Esophagus squamous epithelium (tissue), 5 donors: ENCODE data around the gene DNAI2. TPM values are rescaled to one million over a fixed set of nuclear protein-coding genes. Genes with fewer than 3 reads are reported as not detected.
A peak's percentile ranks its signal among the peaks of the same experiment; 100 is the strongest.
"Not testable (repeated sequence)": the region's sequence is repeated elsewhere in the genome, so short reads cannot be mapped to it uniquely, and the experiment has no call there.

Experiments used
- DNase-seq: peaks from one replicate; lab custom pipeline; 2025; lab: John Stamatoyannopoulos, UW
- H3K27ac ChIP-seq, 4 donors: fragments of 200-600 bp; sonication (generic); one replicate each; pipeline ENCODE4 v1.5.1; 2016 to 2019; ENCODE audit warnings: mild to moderate bottlenecking in 1 of 4
- H3K27me3 ChIP-seq, 4 donors: fragments of 200-600 bp; sonication (generic); 1 replicate in 3 of 4; 2 replicates in 1 of 4; pipeline versions ENCODE4 v1.5.1 to v1.6.0; 2017 to 2021; ENCODE audit warnings: antibody characterized with exemption in 1 of 4
- H3K36me3 ChIP-seq, 3 donors: fragments of 200-600 bp; sonication (generic); one replicate each; pipeline ENCODE4 v1.5.1; 2016 to 2019
- H3K4me1 ChIP-seq, 3 donors: fragments of 200-600 bp; sonication (generic); one replicate each; pipeline ENCODE4 v1.5.1; 2017 to 2019
- H3K4me3 ChIP-seq, 4 donors: fragments of 200-600 bp; sonication (generic); 1 replicate in 3 of 4; 2 replicates in 1 of 4; pipeline ENCODE4 v1.5.1; 2016 to 2019; ENCODE audit warnings: mild to moderate bottlenecking in 2 of 4, moderate library complexity in 1 of 4
- H3K9me3 ChIP-seq, 3 donors: fragments of 200-600 bp; sonication (generic); one replicate each; pipeline ENCODE4 v1.5.1; 2016 to 2019
- POLR2A ChIP-seq, 4 donors: fragments of 450-650 bp; IDR thresholded peaks; one replicate each; pipeline ENCODE4 v1.6.1; 2017; ENCODE audit warnings: antibody characterized with exemption in 4 of 4, mild to moderate bottlenecking in 4 of 4, moderate library complexity in 3 of 4
- WGBS, 2 donors: methylation state at CpG; one replicate each; pipeline ENCODE4 v1.1.5; 2018; 5-methylcytosine and 5-hydroxymethylcytosine counted together
- intact Hi-C: fragments of 100-400 bp; cut with DNase I; formaldehyde crosslinking; loops from one replicate; pipeline ENCODE4 v1.15.0; 2022
- total RNA-seq, 4 donors: library from RNA; depleted of rRNA; stranded (reverse); fragments of >200 nt; gene quantifications; one replicate each; pipeline ENCODE4 v1.1.0, GENCODE V29; 2016
- TF ChIP-seq, protein P1 (sequence below), 6 experiments: fragments of 450-650 bp in 4 of 6; fragments of 200-600 bp in 2 of 6; sonication (generic) in 2 of 6; IDR thresholded peaks; one replicate each; pipeline ENCODE4 v1.5.1; 2016 to 2019; ENCODE audit warnings: antibody characterized with exemption in 6 of 6, mild to moderate bottlenecking in 4 of 6, moderate library complexity in 4 of 6
- donor health status: DM: yes; HTN: yes; CAD: no.

Gene DNAI2
- total RNA-seq, 4 donors from 2014 or later = 0.19 TPM; not detected in 3

GRCh38 chr17:74277935-74278334 lies 3.9 kb downstream of the DNAI2 start:
- DNase-seq = no peak
- Histone ChIP-seq H3K4me1 (peaks cover 4 to 36% (median 5%) of the 10 kb centered on the region in 3 donors), H3K27me3 (peaks cover 0 to 57% (median 0%) of the 10 kb centered on the region in 4 donors), H3K27ac (no peak overlapping the region), H3K4me3 (no peak overlapping the region), H3K9me3 (no peaks in the 10 kb centered on the region), H3K36me3 (no peaks in the 10 kb centered on the region)
- TF ChIP-seq, protein P1, sequence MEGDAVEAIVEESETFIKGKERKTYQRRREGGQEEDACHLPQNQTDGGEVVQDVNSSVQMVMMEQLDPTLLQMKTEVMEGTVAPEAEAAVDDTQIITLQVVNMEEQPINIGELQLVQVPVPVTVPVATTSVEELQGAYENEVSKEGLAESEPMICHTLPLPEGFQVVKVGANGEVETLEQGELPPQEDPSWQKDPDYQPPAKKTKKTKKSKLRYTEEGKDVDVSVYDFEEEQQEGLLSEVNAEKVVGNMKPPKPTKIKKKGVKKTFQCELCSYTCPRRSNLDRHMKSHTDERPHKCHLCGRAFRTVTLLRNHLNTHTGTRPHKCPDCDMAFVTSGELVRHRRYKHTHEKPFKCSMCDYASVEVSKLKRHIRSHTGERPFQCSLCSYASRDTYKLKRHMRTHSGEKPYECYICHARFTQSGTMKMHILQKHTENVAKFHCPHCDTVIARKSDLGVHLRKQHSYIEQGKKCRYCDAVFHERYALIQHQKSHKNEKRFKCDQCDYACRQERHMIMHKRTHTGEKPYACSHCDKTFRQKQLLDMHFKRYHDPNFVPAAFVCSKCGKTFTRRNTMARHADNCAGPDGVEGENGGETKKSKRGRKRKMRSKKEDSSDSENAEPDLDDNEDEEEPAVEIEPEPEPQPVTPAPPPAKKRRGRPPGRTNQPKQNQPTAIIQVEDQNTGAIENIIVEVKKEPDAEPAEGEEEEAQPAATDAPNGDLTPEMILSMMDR (IDR thresholded peaks at IDR 0.05) = no peak
- TF ChIP-seq POLR2A (IDR thresholded peaks at IDR 0.05) = no peak
- WGBS, 2 donors = 80 to 88% methylated on average over 1 of the region's 1 CpG
- intact Hi-C loops = no loop called here

DNA sequence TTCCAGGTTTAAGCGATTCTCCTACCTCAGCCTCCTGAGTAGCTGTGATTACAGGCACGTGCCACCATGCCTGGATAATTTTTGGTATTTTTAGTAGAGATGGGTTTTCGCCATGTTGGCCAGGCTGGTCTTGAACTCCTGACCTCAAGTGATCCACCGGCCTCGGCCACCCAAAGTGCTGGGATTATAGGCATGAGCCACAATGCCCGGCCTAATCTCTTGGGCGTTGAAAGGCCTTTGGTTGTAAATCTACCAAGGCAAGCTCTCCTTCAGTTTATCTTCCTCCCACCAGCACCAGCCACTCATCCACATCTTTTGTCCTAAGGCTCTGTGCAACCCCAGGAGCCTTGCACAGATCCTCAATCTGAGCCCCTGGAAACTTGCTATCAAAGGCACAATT lies 5.6 kb downstream of the DNAI2 start:
- H3K27ac ChIP-seq, H3K36me3 ChIP-seq, H3K4me3 ChIP-seq, H3K9me3 ChIP-seq, intact Hi-C loops, DNase-seq: not testable (repeated sequence)
- Histone ChIP-seq H3K4me1 (peaks cover 0 to 24% (median 0%) of the 10 kb centered on the region in 3 donors), H3K27me3 (peaks cover 0 to 51% (median 0%) of the 10 kb centered on the region in 4 donors)
- WGBS, 2 donors = 70 to 89% methylated on average over 3 to 6 of the region's 7 CpGs

GRCh38 chr17:74280093-74280513 lies 6.1 kb downstream of the DNAI2 start:
- H3K36me3 ChIP-seq = no peaks in the 10 kb centered on the region
- peaks cover 0 to 23% (median 0%) of the 10 kb centered on the region in 3 donors for H3K4me1 ChIP-seq
- WGBS, 2 donors = 76 to 81% methylated on average over 3 to 5 of the region's 9 CpGs
- H3K27ac ChIP-seq = peak overlapping the region in 1 of 4 donors; percentile 21
- DNase-seq = no peak
- H3K4me3 ChIP-seq = no peak overlapping the region
- TF ChIP-seq, protein P1 (IDR thresholded peaks at IDR 0.05) = no peak
- no peak for TF ChIP-seq POLR2A (IDR thresholded peaks at IDR 0.05)
- H3K9me3 ChIP-seq = no peaks in the 10 kb centered on the region
- intact Hi-C loops = no loop called here
- H3K27me3 ChIP-seq = peaks cover 0 to 51% (median 0%) of the 10 kb centered on the region in 4 donors

DNA sequence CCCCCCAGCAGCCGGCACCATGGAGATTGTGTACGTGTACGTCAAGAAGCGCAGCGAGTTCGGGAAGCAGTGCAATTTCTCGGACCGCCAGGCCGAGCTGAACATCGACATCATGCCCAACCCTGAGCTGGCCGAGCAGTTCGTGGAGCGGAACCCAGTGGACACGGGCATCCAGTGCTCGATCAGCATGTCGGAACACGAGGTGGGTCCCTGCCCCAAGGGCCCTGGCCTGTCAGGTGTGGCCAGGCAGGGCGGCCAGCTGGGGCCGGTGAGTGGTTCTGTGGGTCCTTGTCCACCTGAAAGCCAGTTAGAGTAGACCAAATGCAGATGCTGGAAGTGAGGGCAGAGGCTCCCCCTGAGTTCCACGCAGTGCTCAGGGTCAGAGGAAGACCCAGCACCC lies 7.8 kb downstream of the DNAI2 start:
- WGBS, 2 donors = 93 to 96% methylated on average over 7 to 14 of the region's 20 CpGs
- Histone ChIP-seq H3K27me3 (peaks cover 0 to 37% (median 0%) of the 10 kb centered on the region in 4 donors), H3K4me1 (peaks cover 0 to 8% (median 0%) of the 10 kb centered on the region in 3 donors), H3K27ac (no peak overlapping the region), H3K9me3 (no peaks in the 10 kb centered on the region), H3K4me3 (no peak overlapping the region), H3K36me3 (no peaks in the 10 kb centered on the region)
- intact Hi-C loops = no loop called here
- DNase-seq = no peak
- no peak for TF ChIP-seq POLR2A (IDR thresholded peaks at IDR 0.05)
- TF ChIP-seq, protein P1 (IDR thresholded peaks at IDR 0.05) = no peak

DNA sequence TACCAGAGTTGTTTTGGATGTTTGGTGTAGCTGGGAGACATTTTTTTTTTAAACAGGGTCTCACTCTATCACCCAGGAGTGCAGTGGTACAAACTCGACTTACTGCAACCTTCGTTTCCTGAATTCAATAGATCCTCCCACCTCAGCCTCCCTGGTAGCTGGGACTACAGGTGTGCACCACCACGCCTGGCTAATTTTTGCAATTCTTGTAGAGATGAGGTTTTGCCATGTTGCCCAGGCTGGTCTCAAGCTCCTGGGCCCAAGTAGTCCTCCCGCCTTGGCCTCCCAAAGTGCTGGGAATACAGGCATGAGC lies 8.2 kb downstream of the DNAI2 start:
- H3K9me3 ChIP-seq, DNase-seq, H3K36me3 ChIP-seq, H3K4me3 ChIP-seq, intact Hi-C loops, H3K27ac ChIP-seq, H3K4me1 ChIP-seq: not testable (repeated sequence)
- WGBS, 2 donors = 73 to 82% methylated on average over 2 of the region's 4 CpGs
- H3K27me3 ChIP-seq = peaks cover 0 to 35% (median 0%) of the 10 kb centered on the region in 4 donors

- H3K4me3 ChIP-seq = no peak overlapping the region
- intact Hi-C loops = no loop called here
- TF ChIP-seq POLR2A (IDR thresholded peaks at IDR 0.05) = no peak
- TF ChIP-seq, protein P1 (IDR thresholded peaks at IDR 0.05) = no peak
- H3K9me3 ChIP-seq = no peaks in the 10 kb centered on the region
- DNase-seq = no peak
- peaks cover 0 to 30% (median 0%) of the 10 kb centered on the region in 4 donors for H3K27me3 ChIP-seq
- peaks cover 0 to 5% (median 0%) of the 10 kb centered on the region in 3 donors for H3K4me1 ChIP-seq
- 18 to 33% methylated on average over 8 to 9 of the region's 9 CpGs for WGBS, 2 donors
- H3K36me3 ChIP-seq = no peaks in the 10 kb centered on the region
- H3K27ac ChIP-seq = peak overlapping the region in 1 of 4 donors; percentile 29
Measured at GRCh38 chr17:74282587-74283370, 8.7 kb downstream of the DNAI2 start.
